Mononuclear cell (primary cell): ENCODE results near the gene NDOR1. TPM values are rescaled to one million over a fixed set of nuclear protein-coding genes. Genes with fewer than 3 reads are reported as not detected.

ENCODE experiments used
- H3K27me3 ChIP-seq: 2 replicates; pipeline ENCODE4 v1.6.0; 2011; ENCODE audit warnings: low read length, control low read depth; ENCODE audit not compliant: insufficient read depth
- H3K4me1 ChIP-seq: 2 replicates; pipeline ENCODE4 v1.5.1; 2011; ENCODE audit warnings: mild to moderate bottlenecking, low read length, control low read depth; ENCODE audit not compliant: insufficient read depth
- H3K4me3 ChIP-seq: 2 replicates; pipeline ENCODE4 v1.5.1; 2011; ENCODE audit warnings: mild to moderate bottlenecking, low read length, moderate library complexity
- H3K9me3 ChIP-seq: 2 replicates; pipeline ENCODE4 v1.5.1; 2011; ENCODE audit warnings: low read depth, mild to moderate bottlenecking, control low read depth, low read length
- total RNA-seq: library from RNA; depleted of rRNA; stranded (reverse); fragments of >200 nt; gene quantifications from one replicate; pipeline ENCODE4 v1.2.3, GENCODE V29; 2012

NDOR1 gene
- 9.2 TPM for total RNA-seq

GRCh38 chr9:137205126-137206069, at the start of gene NDOR1, which contains the start of gene TMEM203:
Gene NDOR1, plus strand, starts transcription at chr9:137205700. Its CDS starts 78 bp downstream, at chr9:137205778.
Gene TMEM203, minus strand, starts transcription at chr9:137205648. Its CDS starts 234 bp downstream, at chr9:137205414.
- H3K4me1 ChIP-seq, result peaks cover 44% of the 10 kb centered on the region

GRCh38 chr9:137156567-137157375, 48.7 kb upstream of the NDOR1 start:
- Histone ChIP-seq H3K27me3 (peaks cover 26% of the 10 kb centered on the region), H3K4me1 (peaks cover 7% of the 10 kb centered on the region), H3K9me3 (no peaks in the 10 kb centered on the region), H3K4me3 (no peak overlapping the region)

More at GRCh38 chr9:137205126-137206069, at the start of gene NDOR1, which contains the start of gene TMEM203:
- Histone ChIP-seq H3K27me3 (no peaks in the 10 kb centered on the region), H3K9me3 (no peaks in the 10 kb centered on the region), H3K4me3 (peak within 1 kb of the TSS; percentile 94)

- Histone ChIP-seq H3K9me3 (no peaks in the 10 kb centered on the region), H3K4me3 (no peak overlapping the region), H3K4me1 (peaks cover 7% of the 10 kb centered on the region), H3K27me3 (peaks cover 30% of the 10 kb centered on the region)
These were observed 47.7 kb upstream of the NDOR1 start for GRCh38 chr9:137157618-137158415.

- H3K27me3 ChIP-seq, result peaks cover 34% of the 10 kb centered on the region
- no peak overlapping the region for H3K4me3 ChIP-seq
- H3K9me3 ChIP-seq, result no peaks in the 10 kb centered on the region
- peaks cover 7% of the 10 kb centered on the region for H3K4me1 ChIP-seq
These were observed 46.9 kb upstream of the NDOR1 start for GRCh38 chr9:137158625-137159024.

- no peaks in the 10 kb centered on the region for H3K9me3 ChIP-seq
- H3K4me3 ChIP-seq, result no peak overlapping the region
- peaks cover 7% of the 10 kb centered on the region for H3K4me1 ChIP-seq
- H3K27me3 ChIP-seq, result peaks cover 37% of the 10 kb centered on the region
These were observed 46.1 kb upstream of the NDOR1 start for GRCh38 chr9:137159105-137160053.

GRCh38 chr9:137160054-137160425, 45.5 kb upstream of the NDOR1 start:
- no peaks in the 10 kb centered on the region for H3K9me3 ChIP-seq
- no peak overlapping the region for H3K4me3 ChIP-seq
- H3K4me1 ChIP-seq, result peaks cover 7% of the 10 kb centered on the region
- peaks cover 37% of the 10 kb centered on the region for H3K27me3 ChIP-seq

- no peaks in the 10 kb centered on the region for H3K9me3 ChIP-seq
- peaks cover 37% of the 10 kb centered on the region for H3K27me3 ChIP-seq
- H3K4me3 ChIP-seq, result no peak overlapping the region
- peaks cover 7% of the 10 kb centered on the region for H3K4me1 ChIP-seq
These were observed 44.6 kb upstream of the NDOR1 start for GRCh38 chr9:137160716-137161557.

- H3K4me3 ChIP-seq, result no peak overlapping the region
- H3K4me1 ChIP-seq, result no peaks in the 10 kb centered on the region
- H3K9me3 ChIP-seq, result no peaks in the 10 kb centered on the region
- peaks cover 39% of the 10 kb centered on the region for H3K27me3 ChIP-seq
These were observed 43.7 kb upstream of the NDOR1 start for GRCh38 chr9:137161558-137162486.

- Histone ChIP-seq H3K4me1 (no peaks in the 10 kb centered on the region), H3K9me3 (no peaks in the 10 kb centered on the region), H3K4me3 (no peak overlapping the region), H3K27me3 (peaks cover 35% of the 10 kb centered on the region)
These were observed 42.8 kb upstream of the NDOR1 start for GRCh38 chr9:137162505-137163364.

- Histone ChIP-seq H3K27me3 (peaks cover 30% of the 10 kb centered on the region), H3K4me1 (no peaks in the 10 kb centered on the region), H3K9me3 (no peaks in the 10 kb centered on the region), H3K4me3 (no peak overlapping the region)
These were observed 42.2 kb upstream of the NDOR1 start for GRCh38 chr9:137163365-137163715.

GRCh38 chr9:137163805-137164204, 41.7 kb upstream of the NDOR1 start:
- H3K27me3 ChIP-seq, result peaks cover 27% of the 10 kb centered on the region
- no peaks in the 10 kb centered on the region for H3K9me3 ChIP-seq
- H3K4me1 ChIP-seq, result no peaks in the 10 kb centered on the region
- H3K4me3 ChIP-seq, result no peak overlapping the region
